ENCODE measurements around the gene KIF20A. TPM values are rescaled to one million over a fixed set of nuclear protein-coding genes. Genes with fewer than 3 reads are reported as not detected.

The KIF20A gene
- total and polyA plus RNA-seq, 12 donors, result 0.12 to 9.3 (median 0.49) TPM; not detected in 2

DNA sequence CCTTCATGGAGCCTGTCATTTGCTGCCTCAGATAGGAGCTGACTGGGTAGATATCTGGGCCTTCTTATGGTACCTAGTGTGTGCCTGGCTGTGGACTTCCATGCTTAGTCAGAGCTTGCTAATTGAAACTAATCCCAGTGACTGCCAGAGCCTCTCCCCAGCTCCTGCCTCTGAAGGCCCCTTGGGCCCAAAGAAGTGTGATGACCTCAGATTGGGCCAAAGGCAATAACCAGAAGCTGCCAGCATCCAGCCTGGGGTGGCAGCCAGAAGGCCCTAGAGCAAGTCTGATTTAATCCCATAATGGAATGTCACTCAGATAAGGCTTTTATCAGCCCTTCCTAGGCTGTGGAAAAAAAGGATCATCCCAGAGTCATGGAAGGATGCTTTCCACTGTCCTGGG lies 51.3 kb downstream of the KIF20A start:
- peaks cover 0 to 19% (median 0%) of the 10 kb centered on the region in 11 donors for H3K9me3 ChIP-seq
- DNase-seq (peak; percentile 53 to 56), ATAC-seq (peak; percentile 74 to 94 (median 85))
- intact Hi-C loops (cut with DNase I), result no loop called here
- no peak overlapping the region for H3K4me3 ChIP-seq
- H3K27ac ChIP-seq, result peak overlapping the region in 8 of 10 donors; percentile 15 to 76 (median 39)
- peaks cover 0 to 19% (median 14%) of the 10 kb centered on the region in 9 donors for H3K4me1 ChIP-seq
- TF ChIP-seq, protein P1, sequence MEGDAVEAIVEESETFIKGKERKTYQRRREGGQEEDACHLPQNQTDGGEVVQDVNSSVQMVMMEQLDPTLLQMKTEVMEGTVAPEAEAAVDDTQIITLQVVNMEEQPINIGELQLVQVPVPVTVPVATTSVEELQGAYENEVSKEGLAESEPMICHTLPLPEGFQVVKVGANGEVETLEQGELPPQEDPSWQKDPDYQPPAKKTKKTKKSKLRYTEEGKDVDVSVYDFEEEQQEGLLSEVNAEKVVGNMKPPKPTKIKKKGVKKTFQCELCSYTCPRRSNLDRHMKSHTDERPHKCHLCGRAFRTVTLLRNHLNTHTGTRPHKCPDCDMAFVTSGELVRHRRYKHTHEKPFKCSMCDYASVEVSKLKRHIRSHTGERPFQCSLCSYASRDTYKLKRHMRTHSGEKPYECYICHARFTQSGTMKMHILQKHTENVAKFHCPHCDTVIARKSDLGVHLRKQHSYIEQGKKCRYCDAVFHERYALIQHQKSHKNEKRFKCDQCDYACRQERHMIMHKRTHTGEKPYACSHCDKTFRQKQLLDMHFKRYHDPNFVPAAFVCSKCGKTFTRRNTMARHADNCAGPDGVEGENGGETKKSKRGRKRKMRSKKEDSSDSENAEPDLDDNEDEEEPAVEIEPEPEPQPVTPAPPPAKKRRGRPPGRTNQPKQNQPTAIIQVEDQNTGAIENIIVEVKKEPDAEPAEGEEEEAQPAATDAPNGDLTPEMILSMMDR (IDR thresholded peaks at IDR 0.05), result no peak
- H3K27me3 ChIP-seq, result no peaks in the 10 kb centered on the region
- no peaks in the 10 kb centered on the region for H3K36me3 ChIP-seq

DNA sequence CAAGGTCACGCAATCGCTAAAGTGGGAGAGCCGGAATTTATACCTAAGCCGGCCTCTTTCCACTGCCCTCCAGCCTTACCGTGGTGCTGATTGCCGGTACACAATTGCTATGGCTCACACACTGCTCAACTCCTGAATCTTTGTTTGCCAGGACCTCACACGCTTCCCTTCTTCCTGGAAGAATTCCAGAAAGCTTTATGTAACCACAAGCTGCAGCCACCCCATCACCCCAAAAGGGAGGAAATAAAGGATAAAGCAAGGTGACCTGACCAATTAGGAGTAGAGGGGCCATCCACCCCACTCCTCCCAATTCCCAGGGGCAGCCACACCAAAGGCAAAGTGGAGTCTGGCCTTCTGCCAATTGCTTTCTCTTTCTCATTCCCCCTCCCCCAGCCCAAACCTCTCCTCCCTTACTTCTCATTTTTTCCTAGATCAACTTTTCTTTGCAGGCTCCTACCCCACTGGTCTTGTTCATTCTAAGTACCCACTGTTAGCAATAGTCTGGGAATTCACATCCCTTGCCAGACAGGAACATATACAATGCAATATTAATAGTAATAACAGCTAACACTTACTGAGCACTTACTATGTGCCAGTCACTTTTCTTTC lies 52.2 kb downstream of the KIF20A start:
- Histone ChIP-seq H3K4me3 (no peak overlapping the region), H3K27ac (peak overlapping the region in 8 of 10 donors; percentile 16 to 76 (median 39)), H3K27me3 (no peaks in the 10 kb centered on the region), H3K9me3 (peaks cover 0 to 14% (median 0%) of the 10 kb centered on the region in 11 donors), H3K36me3 (no peaks in the 10 kb centered on the region), H3K4me1 (peaks cover 0 to 19% (median 14%) of the 10 kb centered on the region in 9 donors)
- peak in 1 of 2 donors; percentile 23 for DNase-seq
- whole genome bisulfite sequencing, 2 donors, result 40 to 43% methylated on average over 7 of the region's 7 CpGs
- TF ChIP-seq, protein P1 (IDR thresholded peaks at IDR 0.05), result no peak
- ATAC-seq, result peak in 7 of 8 donors; percentile 26 to 81 (median 59)
- intact Hi-C loops (cut with DNase I), result no loop called here

DNA sequence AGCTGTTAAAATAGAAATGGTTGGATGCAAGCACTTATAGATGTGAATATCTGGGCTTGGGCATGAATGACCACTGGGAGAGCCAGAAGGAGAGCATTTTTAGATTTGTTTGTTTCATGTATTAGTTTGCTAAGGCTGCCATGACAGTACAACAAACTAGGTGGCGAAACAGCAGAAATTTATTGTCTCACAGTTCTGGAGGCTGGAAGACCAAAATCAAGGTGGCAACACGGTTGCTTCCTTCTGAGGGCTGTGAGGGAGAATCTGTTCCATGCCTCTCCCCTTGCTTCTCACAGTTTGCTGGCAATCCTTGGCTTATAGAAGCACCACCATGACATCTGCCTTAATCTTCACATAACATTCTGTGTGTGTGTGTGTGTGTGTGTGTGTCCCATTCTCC lies 54.4 kb downstream of the KIF20A start:
- H3K4me3 ChIP-seq, result no peak overlapping the region
- DNase-seq, result no peak
- ATAC-seq, result no peak
- H3K9me3 ChIP-seq, result no peaks in the 10 kb centered on the region
- intact Hi-C loops (cut with DNase I), result no loop called here
- WGBS, 2 donors, result 73 to 85% methylated on average over 2 of the region's 2 CpGs
- H3K36me3 ChIP-seq, result no peaks in the 10 kb centered on the region
- H3K27ac ChIP-seq, result no peak overlapping the region
- TF ChIP-seq, protein P1 (IDR thresholded peaks at IDR 0.05), result no peak
- H3K27me3 ChIP-seq, result no peaks in the 10 kb centered on the region
- H3K4me1 ChIP-seq, result peaks cover 0 to 19% (median 14%) of the 10 kb centered on the region in 9 donors

DNA sequence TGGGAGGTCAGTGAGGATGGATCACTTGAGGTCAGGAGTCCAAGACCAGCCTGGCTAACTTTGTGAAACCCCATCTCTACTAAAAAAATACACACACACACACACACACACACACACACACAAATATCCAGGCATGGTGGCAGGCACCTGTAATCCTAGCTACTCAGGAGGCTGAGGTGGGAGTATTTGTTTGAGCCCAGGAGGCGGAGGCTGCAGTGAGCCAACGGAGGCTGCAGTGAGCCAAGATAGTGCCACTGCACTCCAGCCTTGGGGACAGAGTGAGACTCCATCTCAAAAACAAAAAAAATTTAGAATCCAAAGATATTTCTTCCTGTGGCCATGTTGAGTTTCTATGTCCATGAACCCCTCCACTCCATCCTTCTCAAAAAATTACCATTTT lies 55.7 kb downstream of the KIF20A start:
- 76 to 84% methylated on average over 2 of the region's 2 CpGs for WGBS, 2 donors
- DNase-seq (no peak), ATAC-seq (no peak)
- peaks cover 0 to 8% (median 3%) of the 10 kb centered on the region in 7 donors for H3K27me3 ChIP-seq
- H3K4me1 ChIP-seq, result peaks cover 0 to 18% (median 13%) of the 10 kb centered on the region in 9 donors
- H3K27ac ChIP-seq, result no peak overlapping the region
- TF ChIP-seq, protein P1 (IDR thresholded peaks at IDR 0.05), result no peak
- no peaks in the 10 kb centered on the region for H3K9me3 ChIP-seq
- no peaks in the 10 kb centered on the region for H3K36me3 ChIP-seq
- intact Hi-C loops (cut with DNase I), result no loop called here
- no peak overlapping the region for H3K4me3 ChIP-seq

Other genes starting within 250 kb of the KIF20A start
- gene FAM13B, start 146.0 kb upstream of the KIF20A start, total RNA-seq, result 10 to 100 TPM; 22.4 to 47.4 (median 32.1) TPM
- gene FAM13B, start 146.0 kb upstream of the KIF20A start, polyA plus RNA-seq, result 10 to 100 TPM in 1 of 2 donors, 1 to 10 TPM in 1; 8.8 to 12.1 TPM
- gene WNT8A, start 95.1 kb upstream of the KIF20A start, total RNA-seq, result not detected
- gene WNT8A, start 95.1 kb upstream of the KIF20A start, polyA plus RNA-seq, result not detected
- 1 to 10 TPM; 2.0 to 5.9 (median 3.9) TPM for gene NME5, start 39.7 kb upstream of the KIF20A start, total RNA-seq
- 1 to 10 TPM; 3.3 to 9.4 TPM for gene NME5, start 39.7 kb upstream of the KIF20A start, polyA plus RNA-seq
- gene BRD8, start 482 bp upstream of the KIF20A start, total RNA-seq, result 10 to 100 TPM; 16.6 to 33.3 (median 22.7) TPM
- gene BRD8, start 482 bp upstream of the KIF20A start, polyA plus RNA-seq, result 10 to 100 TPM; 13.0 to 35.9 TPM
- 10 to 100 TPM; 14.6 to 23.0 (median 17.8) TPM for gene CDC23, start 34.2 kb downstream of the KIF20A start, total RNA-seq
- 10 to 100 TPM; 10.5 to 12.9 TPM for gene CDC23, start 34.2 kb downstream of the KIF20A start, polyA plus RNA-seq
- 1 to 10 TPM in 1 of 10 donors, under 1 TPM in 8, not detected in 1; 0.15 to 1.7 (median 0.87) TPM for gene GFRA3, start 95.5 kb downstream of the KIF20A start, total RNA-seq
- 1 to 10 TPM in 1 of 2 donors, under 1 TPM in 1; 0.59 to 1.4 TPM for gene GFRA3, start 95.5 kb downstream of the KIF20A start, polyA plus RNA-seq
- under 1 TPM in 5 of 10 donors, not detected in 5; 0.13 to 0.74 (median 0.38) TPM for gene CDC25C, start 152.7 kb downstream of the KIF20A start, total RNA-seq
- under 1 TPM in 1 of 2 donors, not detected in 1; 0.03 TPM for gene CDC25C, start 152.7 kb downstream of the KIF20A start, polyA plus RNA-seq
- gene FAM53C, start 159.2 kb downstream of the KIF20A start, total RNA-seq, result 10 to 100 TPM; 20.4 to 29.9 (median 25.1) TPM
- gene FAM53C, start 159.2 kb downstream of the KIF20A start, polyA plus RNA-seq, result 10 to 100 TPM in 1 of 2 donors, 1 to 10 TPM in 1; 8.8 to 14.9 TPM
- 10 to 100 TPM; 31.9 to 57.3 (median 48.3) TPM for gene KDM3B, start 173.6 kb downstream of the KIF20A start, total RNA-seq
- 10 to 100 TPM; 11.9 to 22.4 TPM for gene KDM3B, start 173.6 kb downstream of the KIF20A start, polyA plus RNA-seq